Astrocyte of the cerebellum (primary cell): ENCODE results near the gene SLPI.

Source experiments
- DNase-seq: peaks from one replicate; pipeline ENCODE4 v3.0.0-alpha.2; 2011; ENCODE audit warnings: low read depth
- H3K4me3 ChIP-seq: 2 replicates; pipeline ENCODE4 v1.5.1; 2011; ENCODE audit warnings: mild to moderate bottlenecking, low read depth, low read length, moderate library complexity
- in situ Hi-C: cut with HindIII; loops from 2 replicates; pipeline ENCODE4 v1.10.0; 2017; ENCODE audit warnings: low sequenced_read_pairs
- TF ChIP-seq, protein P1 (sequence below): IDR thresholded peaks from 2 replicates; pipeline ENCODE4 v1.5.1; 2012; ENCODE audit warnings: low read length, low read depth, moderate library complexity, mild to moderate bottlenecking; ENCODE audit errors: missing control alignments

Gene SLPI

DNA sequence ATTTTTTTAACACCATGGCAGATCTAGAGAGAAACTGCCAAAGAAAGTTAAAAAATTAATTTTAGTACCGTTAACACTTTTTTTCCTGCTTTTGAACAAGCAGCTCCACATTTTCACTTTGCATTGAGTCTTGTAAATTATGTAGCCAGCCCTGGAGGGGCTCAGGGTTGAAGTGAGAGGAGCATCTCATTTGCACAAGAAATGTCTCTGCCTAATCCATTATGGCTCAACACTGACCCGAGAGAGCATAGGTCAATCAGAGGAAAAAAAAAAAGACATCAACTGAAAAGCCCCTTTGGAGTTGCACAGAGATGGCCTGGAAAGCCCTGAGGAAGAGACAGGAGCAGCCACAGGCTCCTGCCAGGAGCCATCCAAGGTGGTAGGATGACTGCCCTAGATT, 4.3 kb upstream of the SLPI start:
- in situ Hi-C loops: no loop called here
- no peak overlapping the region for H3K4me3 ChIP-seq
- DNase-seq: no peak
- TF ChIP-seq, protein P1, sequence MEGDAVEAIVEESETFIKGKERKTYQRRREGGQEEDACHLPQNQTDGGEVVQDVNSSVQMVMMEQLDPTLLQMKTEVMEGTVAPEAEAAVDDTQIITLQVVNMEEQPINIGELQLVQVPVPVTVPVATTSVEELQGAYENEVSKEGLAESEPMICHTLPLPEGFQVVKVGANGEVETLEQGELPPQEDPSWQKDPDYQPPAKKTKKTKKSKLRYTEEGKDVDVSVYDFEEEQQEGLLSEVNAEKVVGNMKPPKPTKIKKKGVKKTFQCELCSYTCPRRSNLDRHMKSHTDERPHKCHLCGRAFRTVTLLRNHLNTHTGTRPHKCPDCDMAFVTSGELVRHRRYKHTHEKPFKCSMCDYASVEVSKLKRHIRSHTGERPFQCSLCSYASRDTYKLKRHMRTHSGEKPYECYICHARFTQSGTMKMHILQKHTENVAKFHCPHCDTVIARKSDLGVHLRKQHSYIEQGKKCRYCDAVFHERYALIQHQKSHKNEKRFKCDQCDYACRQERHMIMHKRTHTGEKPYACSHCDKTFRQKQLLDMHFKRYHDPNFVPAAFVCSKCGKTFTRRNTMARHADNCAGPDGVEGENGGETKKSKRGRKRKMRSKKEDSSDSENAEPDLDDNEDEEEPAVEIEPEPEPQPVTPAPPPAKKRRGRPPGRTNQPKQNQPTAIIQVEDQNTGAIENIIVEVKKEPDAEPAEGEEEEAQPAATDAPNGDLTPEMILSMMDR: no peak

DNA sequence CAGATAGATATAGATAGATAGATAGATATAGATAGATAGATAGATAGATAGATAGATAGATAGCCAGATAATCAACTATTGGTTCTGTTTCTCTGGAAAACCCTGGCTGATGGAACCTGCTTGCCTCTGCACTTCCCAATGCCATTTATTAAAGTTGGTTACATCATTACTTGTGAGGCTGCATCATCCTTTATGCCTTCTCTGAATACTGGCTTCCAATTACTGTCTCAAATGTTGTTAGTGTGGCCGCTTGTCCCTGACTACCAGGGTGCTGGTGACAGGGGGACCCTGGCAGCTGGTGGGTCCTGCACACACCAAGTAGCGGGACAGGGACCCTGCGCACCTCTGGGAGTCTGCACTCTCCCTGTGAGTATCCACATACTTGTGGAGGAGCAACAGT, 3.9 kb upstream of the SLPI start:
- DNase-seq: no peak
- TF ChIP-seq, protein P1: no peak
- H3K4me3 ChIP-seq: no peak overlapping the region
- in situ Hi-C loops: no loop called here

DNA sequence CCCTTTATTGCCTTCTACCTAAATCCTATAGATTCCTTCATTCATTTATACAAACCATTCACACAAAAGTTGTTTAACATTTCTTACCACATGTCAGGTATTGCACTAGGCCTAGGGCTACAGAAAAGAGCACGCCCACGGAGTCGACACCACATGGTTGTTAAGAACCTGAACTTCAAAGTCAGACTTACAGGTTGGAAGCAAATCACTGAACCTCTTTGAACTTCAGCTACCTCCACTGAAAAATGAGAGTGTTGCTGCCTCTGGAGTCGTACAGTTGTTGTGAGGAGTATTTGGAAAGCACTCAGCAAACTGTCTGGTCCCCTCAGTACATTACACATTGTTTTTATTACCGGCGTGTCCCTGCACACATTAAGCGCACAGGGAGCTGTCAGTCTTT, 3.3 kb upstream of the SLPI start:
- TF ChIP-seq, protein P1: no peak
- in situ Hi-C loops: no loop called here

DNA sequence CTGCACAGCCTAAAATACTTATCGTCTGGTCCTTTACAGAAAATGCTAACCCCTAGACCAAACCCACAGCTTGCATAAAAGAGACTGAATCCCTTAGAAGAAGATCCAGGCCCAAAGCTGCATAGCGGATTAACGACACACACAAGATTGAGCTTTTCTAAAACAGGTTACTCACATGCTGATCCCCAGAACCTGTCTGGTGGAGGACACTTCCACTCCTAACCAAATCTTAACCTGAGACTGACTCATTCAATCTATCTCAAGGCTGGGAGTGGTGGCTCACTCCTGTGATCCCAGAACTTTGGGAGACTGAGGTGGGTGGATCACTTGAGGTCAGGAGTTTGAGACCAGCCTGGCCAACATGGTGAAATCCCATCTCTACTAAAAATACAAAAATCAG, 2.8 kb upstream of the SLPI start:
- TF ChIP-seq, protein P1: no peak
- no peak overlapping the region for H3K4me3 ChIP-seq
- no peak for DNase-seq
- in situ Hi-C loops: no loop called here

More for the DNA sequence above, 3.3 kb upstream of the SLPI start:
- no peak overlapping the region for H3K4me3 ChIP-seq
- DNase-seq: no peak

GRCh38 chr20:45253261-45253660, 1.1 kb downstream of the SLPI start:
- H3K4me3 ChIP-seq: no peak overlapping the region
- in situ Hi-C loops: no loop called here
- DNase-seq: no peak
- TF ChIP-seq, protein P1: no peak

- in situ Hi-C loops: no loop called here
- TF ChIP-seq, protein P1: no peak
- no peak overlapping the region for H3K4me3 ChIP-seq
- no peak for DNase-seq
These were observed 2.3 kb downstream of the SLPI start for GRCh38 chr20:45251884-45252560.
